Breast epithelium (tissue), 3 donors: ENCODE measurements around the gene FGR.

ENCODE experiments used
- CTCF ChIP-seq, 3 donors: fragments of 450-650 bp; IDR thresholded peaks; one replicate each; pipeline ENCODE4 v1.5.1; 2016 to 2017; ENCODE audit warnings: antibody characterized with exemption in 3 of 3, mild to moderate bottlenecking in 3 of 3, moderate library complexity in 3 of 3
- POLR2A ChIP-seq: fragments of 450-650 bp; IDR thresholded peaks from one replicate; pipeline ENCODE4 v1.6.1; 2016; ENCODE audit warnings: antibody characterized with exemption, mild to moderate bottlenecking, moderate library complexity
- POLR2AphosphoS5 ChIP-seq, 3 donors: sonication (generic); formaldehyde crosslinking; IDR thresholded peaks; one replicate each; pipeline ENCODE4 v1.6.1; 2017; ENCODE audit warnings: antibody characterized with exemption in 3 of 3

- no peak for TF ChIP-seq CTCF (IDR thresholded peaks at IDR 0.05)
- no peak for TF ChIP-seq POLR2A
- TF ChIP-seq POLR2AphosphoS5 (IDR thresholded peaks at IDR 0.05), result no peak
Measured at GRCh38 chr1:27589841-27590426, 45.1 kb downstream of the FGR start.
